Parathyroid adenoma (tissue), 2 donors: ENCODE data around the gene ICA1.
"Not testable (repeated sequence)": the region's sequence is repeated elsewhere in the genome, so short reads cannot be mapped to it uniquely, and the experiment has no call there.

Experiments
- H2AFZ ChIP-seq: fragments of 300-600 bp; sonication (generic); one replicate; pipeline ENCODE4 v1.7.0; 2017; ENCODE audit warnings: antibody characterized with exemption, mild to moderate bottlenecking
- H3K27ac ChIP-seq: fragments of 300-600 bp; sonication (generic); one replicate; pipeline ENCODE4 v1.7.0; 2017
- H3K27me3 ChIP-seq: fragments of 300-600 bp; sonication (generic); one replicate; pipeline ENCODE4 v1.7.0; 2017; ENCODE audit warnings: low read length; ENCODE audit not compliant: control insufficient read depth, insufficient read depth
- H3K36me3 ChIP-seq: fragments of 300-600 bp; sonication (generic); one replicate; pipeline ENCODE4 v1.7.0; 2017; ENCODE audit warnings: low read length; ENCODE audit not compliant: control insufficient read depth, insufficient read depth
- H3K4me1 ChIP-seq: fragments of 300-600 bp; sonication (generic); one replicate; pipeline ENCODE4 v1.7.0; 2017; ENCODE audit warnings: control low read depth
- H3K4me2 ChIP-seq: fragments of 300-600 bp; sonication (generic); one replicate; pipeline ENCODE4 v1.7.0; 2017; ENCODE audit warnings: low read length
- H3K4me3 ChIP-seq: fragments of 300-600 bp; sonication (generic); one replicate; pipeline ENCODE4 v1.7.0; 2017; ENCODE audit warnings: low read depth, low read length
- H3K79me2 ChIP-seq: fragments of 300-600 bp; sonication (generic); one replicate; pipeline ENCODE4 v1.7.0; 2017; ENCODE audit warnings: control low read depth
- H3K9ac ChIP-seq: fragments of 300-600 bp; sonication (generic); one replicate; pipeline ENCODE4 v1.7.0; 2017; ENCODE audit warnings: mild to moderate bottlenecking
- H3K9me3 ChIP-seq: fragments of 300-600 bp; sonication (generic); one replicate; pipeline ENCODE4 v1.7.0; 2017; ENCODE audit warnings: low read length; ENCODE audit not compliant: control insufficient read depth
- TF ChIP-seq, protein P1 (sequence below): fragments of 300-600 bp; sonication (generic); IDR thresholded peaks from one replicate; pipeline ENCODE4 v1.7.0; 2017; ENCODE audit warnings: antibody characterized with exemption, mild to moderate bottlenecking
- donor health status: primary hyperparathyroidism.

ICA1 gene

DNA sequence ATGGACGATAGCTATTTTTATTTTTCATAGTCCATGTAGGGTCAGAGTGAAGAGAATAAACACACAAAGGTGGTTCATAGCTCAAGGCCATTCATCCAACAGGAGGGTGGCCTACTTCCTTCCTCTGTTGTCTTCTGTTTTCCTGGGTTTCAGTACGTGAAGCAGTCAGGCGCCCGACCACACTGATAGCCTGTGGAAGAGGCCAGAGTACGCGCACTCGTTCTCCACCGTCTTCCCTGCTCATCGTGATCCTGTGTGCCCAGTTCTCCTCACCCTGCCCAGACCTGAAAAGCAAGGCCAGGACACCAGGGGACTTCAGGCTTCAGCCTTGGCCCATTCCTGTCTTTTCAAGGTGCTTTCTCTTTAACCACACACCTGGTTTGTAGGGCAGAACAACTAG is 158.7 kb downstream of the ICA1 start:
- no peaks in the 10 kb centered on the region for H3K4me1 ChIP-seq
- H3K9ac ChIP-seq: no peak overlapping the region
- TF ChIP-seq, protein P1, sequence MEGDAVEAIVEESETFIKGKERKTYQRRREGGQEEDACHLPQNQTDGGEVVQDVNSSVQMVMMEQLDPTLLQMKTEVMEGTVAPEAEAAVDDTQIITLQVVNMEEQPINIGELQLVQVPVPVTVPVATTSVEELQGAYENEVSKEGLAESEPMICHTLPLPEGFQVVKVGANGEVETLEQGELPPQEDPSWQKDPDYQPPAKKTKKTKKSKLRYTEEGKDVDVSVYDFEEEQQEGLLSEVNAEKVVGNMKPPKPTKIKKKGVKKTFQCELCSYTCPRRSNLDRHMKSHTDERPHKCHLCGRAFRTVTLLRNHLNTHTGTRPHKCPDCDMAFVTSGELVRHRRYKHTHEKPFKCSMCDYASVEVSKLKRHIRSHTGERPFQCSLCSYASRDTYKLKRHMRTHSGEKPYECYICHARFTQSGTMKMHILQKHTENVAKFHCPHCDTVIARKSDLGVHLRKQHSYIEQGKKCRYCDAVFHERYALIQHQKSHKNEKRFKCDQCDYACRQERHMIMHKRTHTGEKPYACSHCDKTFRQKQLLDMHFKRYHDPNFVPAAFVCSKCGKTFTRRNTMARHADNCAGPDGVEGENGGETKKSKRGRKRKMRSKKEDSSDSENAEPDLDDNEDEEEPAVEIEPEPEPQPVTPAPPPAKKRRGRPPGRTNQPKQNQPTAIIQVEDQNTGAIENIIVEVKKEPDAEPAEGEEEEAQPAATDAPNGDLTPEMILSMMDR: no peak
- H3K4me2 ChIP-seq: no peak overlapping the region
- no peaks in the 10 kb centered on the region for H3K9me3 ChIP-seq
- H3K27ac ChIP-seq: no peak overlapping the region
- no peaks in the 10 kb centered on the region for H3K27me3 ChIP-seq
- H2AFZ ChIP-seq: no peak overlapping the region
- H3K36me3 ChIP-seq: no peaks in the 10 kb centered on the region
- H3K4me3 ChIP-seq: no peak overlapping the region
- H3K79me2 ChIP-seq: no peaks in the 10 kb centered on the region

DNA sequence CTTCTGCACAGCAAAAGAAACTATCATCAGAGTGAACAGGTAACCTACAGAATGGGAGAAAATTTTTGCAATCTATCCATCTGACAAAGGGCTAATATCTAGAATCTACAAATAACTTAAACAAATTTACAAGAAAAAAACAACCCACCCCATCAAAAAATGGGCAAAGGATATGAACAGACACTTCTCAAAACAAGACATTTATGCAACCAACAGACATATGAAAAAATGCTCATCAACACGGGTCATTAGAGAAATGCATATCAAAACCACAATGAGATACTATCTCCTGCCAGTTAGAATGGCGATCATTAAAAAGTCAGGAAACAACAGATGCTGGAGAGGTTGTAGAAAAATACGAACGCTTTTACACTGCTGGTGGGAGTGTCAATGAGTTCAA is 160.7 kb downstream of the ICA1 start:
- not testable (repeated sequence) for H3K4me2 ChIP-seq, H3K27ac ChIP-seq, H3K27me3 ChIP-seq

DNA sequence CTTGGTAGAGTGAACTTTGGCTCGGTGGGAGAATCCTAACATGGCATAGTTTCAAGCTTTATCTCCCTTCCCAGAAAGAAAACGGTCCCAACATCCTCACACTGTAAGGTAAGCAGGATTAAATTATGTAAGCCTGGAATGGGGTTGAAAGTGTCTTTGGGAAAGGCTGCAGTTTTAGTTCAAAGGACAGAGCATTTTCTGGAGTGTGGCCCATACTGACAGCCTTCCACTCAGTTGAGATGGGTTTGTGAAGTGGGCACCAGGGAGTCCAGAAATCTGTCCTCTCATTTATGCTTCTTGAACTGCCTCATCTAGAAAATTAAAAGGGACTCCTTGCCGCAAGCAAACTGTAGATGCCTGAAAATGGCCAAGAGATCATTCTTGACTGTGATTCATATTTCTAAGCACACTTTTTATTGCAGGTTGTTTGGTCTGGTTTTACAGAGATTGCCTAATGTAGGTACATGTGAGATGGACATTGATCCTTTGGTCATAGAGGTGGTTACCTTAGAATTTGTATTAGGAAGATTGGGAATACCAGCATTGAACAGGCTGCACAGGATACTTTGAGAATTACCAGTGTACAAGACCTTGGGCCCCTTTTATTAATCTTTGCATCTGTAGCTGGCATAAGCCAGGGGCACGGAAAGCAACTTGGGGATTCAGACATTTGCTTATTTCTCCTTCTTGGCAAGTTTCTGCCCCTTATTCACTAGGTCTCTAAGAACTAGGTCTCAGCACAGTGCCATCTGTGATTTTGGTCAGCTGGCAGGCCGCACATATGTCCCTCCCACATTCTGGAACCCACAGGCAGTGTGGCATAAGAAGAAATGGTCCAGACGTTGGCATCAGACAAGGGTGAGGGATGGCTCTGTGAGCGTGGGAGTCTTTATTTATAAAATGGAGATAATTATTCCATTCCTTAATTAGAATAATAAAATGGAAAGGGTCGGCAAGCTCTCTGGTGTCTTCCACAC is 167.5 kb downstream of the ICA1 start:
- Histone ChIP-seq H3K27ac (no peak overlapping the region), H3K79me2 (no peaks in the 10 kb centered on the region), H3K4me1 (no peaks in the 10 kb centered on the region), H2AFZ (no peak overlapping the region), H3K9me3 (no peaks in the 10 kb centered on the region), H3K4me3 (no peak overlapping the region), H3K9ac (no peak overlapping the region), H3K27me3 (no peaks in the 10 kb centered on the region), H3K36me3 (no peaks in the 10 kb centered on the region), H3K4me2 (no peak overlapping the region)
- TF ChIP-seq, protein P1: no peak

More for the DNA sequence above, 160.7 kb downstream of the ICA1 start:
- H3K9me3 ChIP-seq, H3K79me2 ChIP-seq, H3K9ac ChIP-seq, H3K4me3 ChIP-seq, H2AFZ ChIP-seq, H3K36me3 ChIP-seq, H3K4me1 ChIP-seq: not testable (repeated sequence)

DNA sequence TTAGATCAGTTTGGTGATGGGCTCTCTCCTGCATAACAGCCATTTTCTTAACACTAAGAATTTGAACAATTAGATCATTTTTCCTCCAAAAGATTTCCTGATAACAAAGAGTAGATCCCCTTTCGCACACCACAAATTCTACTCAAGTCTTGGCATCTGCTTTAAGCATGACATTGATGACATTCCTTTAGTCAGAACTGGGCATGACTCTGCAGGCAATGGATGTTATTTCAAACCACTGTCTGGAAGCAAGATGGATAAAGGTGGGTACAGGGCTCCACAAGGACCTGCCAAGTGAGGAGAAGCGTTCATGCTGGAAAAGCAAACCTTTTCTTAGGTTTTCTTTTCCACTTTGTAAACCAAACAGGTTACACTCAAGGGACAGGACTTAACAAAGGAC is 169.8 kb downstream of the ICA1 start:
- no peaks in the 10 kb centered on the region for H3K9me3 ChIP-seq
- H2AFZ ChIP-seq: no peak overlapping the region
- no peaks in the 10 kb centered on the region for H3K36me3 ChIP-seq
- no peaks in the 10 kb centered on the region for H3K79me2 ChIP-seq
- H3K9ac ChIP-seq: no peak overlapping the region
- no peak overlapping the region for H3K4me2 ChIP-seq
- no peak overlapping the region for H3K27ac ChIP-seq
- no peaks in the 10 kb centered on the region for H3K4me1 ChIP-seq
- TF ChIP-seq, protein P1: no peak
- H3K27me3 ChIP-seq: no peaks in the 10 kb centered on the region
- no peak overlapping the region for H3K4me3 ChIP-seq

DNA sequence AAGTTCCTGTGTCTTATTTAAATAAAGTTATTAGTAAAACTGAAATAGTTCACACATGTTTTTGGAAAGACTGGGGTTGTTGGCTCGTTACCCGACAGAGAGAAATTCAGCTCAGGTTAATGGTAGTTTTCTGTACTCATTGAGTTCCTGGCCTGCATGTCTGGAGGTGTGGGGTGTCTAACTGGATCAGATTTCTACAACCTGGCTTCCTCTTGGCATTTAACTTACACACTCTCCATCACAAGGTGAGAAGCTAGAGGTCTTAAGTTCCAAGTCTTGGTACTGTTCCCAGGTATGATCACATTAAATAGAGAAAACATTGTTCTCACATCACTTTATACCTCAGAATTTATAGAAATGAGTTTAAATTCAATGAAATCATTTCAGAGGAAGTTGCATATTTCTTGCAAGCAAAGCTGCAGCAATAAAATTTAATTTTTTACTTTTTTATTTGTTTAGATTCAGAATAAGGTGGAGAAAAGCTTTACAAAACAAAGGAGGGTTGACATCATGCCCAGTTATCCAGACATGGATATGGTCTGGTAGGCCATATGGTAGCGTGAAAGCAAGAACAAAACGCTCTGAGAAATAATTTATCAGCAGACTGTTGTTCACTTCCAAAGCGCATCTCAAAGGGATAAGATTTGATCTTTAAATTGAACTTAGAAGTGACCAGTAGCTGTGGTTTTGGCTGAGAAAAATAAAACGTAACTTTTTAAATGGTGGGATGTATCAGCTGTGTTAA is 172.8 kb downstream of the ICA1 start:
- TF ChIP-seq, protein P1: no peak
- no peak overlapping the region for H3K4me2 ChIP-seq
- no peak overlapping the region for H2AFZ ChIP-seq
- H3K79me2 ChIP-seq: no peaks in the 10 kb centered on the region
- no peaks in the 10 kb centered on the region for H3K9me3 ChIP-seq
- H3K4me1 ChIP-seq: no peaks in the 10 kb centered on the region
- no peaks in the 10 kb centered on the region for H3K27me3 ChIP-seq
- H3K36me3 ChIP-seq: no peaks in the 10 kb centered on the region
- H3K27ac ChIP-seq: no peak overlapping the region
- no peak overlapping the region for H3K9ac ChIP-seq
- H3K4me3 ChIP-seq: no peak overlapping the region
